HUES48 (cell line): ENCODE data around the gene BABAM2.

ENCODE experiments used
- H3K27ac ChIP-seq: one replicate; pipeline ENCODE4 v1.7.0; 2013; ENCODE audit warnings: low read depth, low read length, inconsistent platforms
- H3K27me3 ChIP-seq: 2 replicates; pipeline ENCODE4 v1.6.1; 2013; ENCODE audit warnings: mild to moderate bottlenecking, low read length; ENCODE audit not compliant: control insufficient read depth, insufficient read depth
- H3K36me3 ChIP-seq: 2 replicates; pipeline ENCODE4 v1.6.1; 2013; ENCODE audit warnings: low read length; ENCODE audit not compliant: control insufficient read depth, insufficient read depth
- H3K4me1 ChIP-seq: 2 replicates; pipeline ENCODE4 v1.6.1; 2013; ENCODE audit warnings: mild to moderate bottlenecking, low read length; ENCODE audit not compliant: control insufficient read depth, insufficient read depth
- H3K4me3 ChIP-seq: 2 replicates; pipeline ENCODE4 v1.5.1; 2013; ENCODE audit warnings: mild to moderate bottlenecking, low read depth, low read length
- H3K9ac ChIP-seq: 2 replicates; pipeline ENCODE4 v1.6.1; 2013; ENCODE audit warnings: mild to moderate bottlenecking, low read depth, low read length, moderate library complexity
- H3K9me3 ChIP-seq: 2 replicates; pipeline ENCODE4 v1.6.1; 2013; ENCODE audit warnings: low read length; ENCODE audit not compliant: control insufficient read depth, insufficient read depth

The BABAM2 gene

DNA sequence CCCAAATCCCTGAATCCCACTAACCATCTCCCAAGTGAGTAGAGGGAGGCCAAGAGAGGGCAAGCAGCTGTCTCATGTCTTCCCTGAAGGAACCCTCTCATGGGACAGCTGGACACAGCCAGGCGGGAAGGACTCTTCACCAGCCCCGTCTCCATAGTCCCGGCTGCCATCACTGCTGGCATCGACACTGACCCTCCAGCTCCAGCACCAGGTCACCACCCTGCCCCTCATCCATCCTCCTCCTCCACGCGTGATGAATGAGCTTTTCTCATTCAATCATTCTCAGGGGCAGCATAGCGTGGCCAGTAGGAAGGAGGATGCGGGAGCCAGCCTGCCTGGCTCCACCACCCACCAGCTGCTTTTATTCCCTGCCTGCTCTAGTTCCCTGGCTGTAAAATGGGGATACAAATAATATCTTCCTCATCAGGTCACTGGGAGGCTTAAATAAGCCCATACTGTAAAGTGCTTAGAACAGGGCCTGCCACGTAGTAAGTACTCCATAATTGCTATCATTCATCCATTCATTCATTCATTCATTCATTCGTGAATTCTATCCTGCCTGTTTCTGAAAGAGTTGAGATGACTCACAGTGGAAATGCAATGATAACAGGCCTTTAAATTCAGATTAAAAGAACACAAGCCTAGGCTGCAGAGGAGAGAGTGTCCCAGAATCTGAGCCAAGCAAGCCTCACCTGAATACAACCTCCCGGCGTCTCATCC lies 471.6 kb downstream of the BABAM2 start:
- H3K4me3 ChIP-seq, result no peak overlapping the region
- no peaks in the 10 kb centered on the region for H3K9me3 ChIP-seq
- no peak overlapping the region for H3K9ac ChIP-seq
- no peaks in the 10 kb centered on the region for H3K36me3 ChIP-seq
- no peaks in the 10 kb centered on the region; the same call in none of the 2 replicates for H3K4me1 ChIP-seq
- no peak overlapping the region for H3K27ac ChIP-seq
- H3K27me3 ChIP-seq, result no peaks in the 10 kb centered on the region

DNA sequence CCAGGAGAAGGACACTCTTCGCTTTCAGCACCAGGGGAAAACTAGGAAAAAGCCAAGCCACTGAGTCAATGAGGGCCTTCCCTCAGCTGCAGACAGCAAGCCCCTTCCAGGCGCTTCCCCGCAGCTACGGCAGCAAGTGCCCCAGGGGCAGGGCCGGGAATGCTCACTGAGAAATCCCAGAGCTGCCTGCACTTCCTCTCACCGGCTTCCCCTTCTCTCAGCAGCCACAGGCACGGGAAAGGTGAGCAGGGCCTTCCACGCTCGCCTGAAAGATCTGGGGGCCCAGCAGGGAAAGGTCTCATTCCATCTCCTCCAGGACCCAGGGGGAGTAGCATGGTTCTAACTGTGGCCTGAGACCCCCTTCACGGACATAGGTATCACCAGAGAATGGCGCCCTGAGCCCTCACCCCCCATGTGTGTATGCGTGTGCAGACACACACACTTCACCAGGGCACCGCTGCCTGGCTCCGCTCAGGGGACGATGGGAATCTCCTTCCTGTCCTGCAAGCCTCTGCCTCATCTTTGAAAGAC lies 472.5 kb downstream of the BABAM2 start:
- H3K4me1 ChIP-seq, result no peaks in the 10 kb centered on the region; the same call in none of the 2 replicates
- H3K27me3 ChIP-seq, result no peaks in the 10 kb centered on the region
- H3K4me3 ChIP-seq, result no peak overlapping the region
- no peaks in the 10 kb centered on the region for H3K9me3 ChIP-seq
- H3K9ac ChIP-seq, result no peak overlapping the region
- no peaks in the 10 kb centered on the region for H3K36me3 ChIP-seq
- H3K27ac ChIP-seq, result no peak overlapping the region

DNA sequence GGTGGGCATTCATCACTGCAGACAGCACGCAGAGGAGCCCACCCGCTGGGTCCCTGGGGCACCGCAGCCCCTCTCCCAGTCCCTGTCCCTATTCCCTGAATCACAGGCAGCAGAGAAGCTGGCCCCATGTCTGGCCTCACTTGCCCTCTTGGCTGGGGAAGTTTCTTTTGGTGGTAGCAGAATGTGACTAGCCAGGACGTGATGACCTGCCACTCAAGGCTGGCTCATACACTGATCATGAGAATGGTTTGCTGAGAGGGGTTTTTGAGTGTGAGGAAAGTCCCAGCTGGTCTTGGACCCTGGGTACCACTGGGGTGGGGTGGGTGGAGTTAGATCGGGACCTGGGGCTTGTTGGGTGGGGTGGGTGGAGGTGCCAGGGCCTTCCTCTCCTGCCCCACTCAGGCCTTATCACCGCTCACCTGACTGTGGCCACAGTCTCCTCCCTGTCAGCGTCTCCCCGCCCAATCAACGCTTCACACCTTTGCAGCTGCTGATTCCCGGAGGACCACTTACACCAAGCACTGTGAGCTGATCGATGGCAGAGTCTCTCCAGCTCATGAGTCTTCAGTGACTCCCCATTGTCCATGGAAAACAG lies 473.3 kb downstream of the BABAM2 start:
- Histone ChIP-seq H3K4me3 (no peak overlapping the region), H3K9ac (no peak overlapping the region), H3K27me3 (no peaks in the 10 kb centered on the region), H3K27ac (no peak overlapping the region), H3K4me1 (no peaks in the 10 kb centered on the region; the same call in none of the 2 replicates), H3K9me3 (no peaks in the 10 kb centered on the region), H3K36me3 (no peaks in the 10 kb centered on the region)

DNA sequence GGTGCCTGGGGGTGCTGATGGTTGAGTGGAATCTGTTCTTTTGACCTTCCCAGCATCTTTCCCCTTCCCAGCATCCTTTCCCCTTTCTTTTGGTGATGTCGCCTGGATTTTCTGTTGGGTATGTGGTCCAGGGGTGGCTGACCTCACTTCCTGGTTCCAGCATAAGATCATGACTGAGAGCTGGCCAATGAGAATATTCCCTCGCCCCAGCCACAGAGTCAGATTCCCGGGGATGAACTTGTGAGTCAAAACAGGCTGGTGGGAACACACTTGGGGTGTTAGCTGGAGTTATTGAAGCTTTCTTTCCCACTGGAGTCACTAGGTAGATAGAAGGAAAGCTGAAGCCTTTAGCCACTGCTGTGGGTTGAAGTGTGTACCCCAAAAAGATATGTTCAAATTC lies 474.1 kb downstream of the BABAM2 start:
- Histone ChIP-seq H3K27me3 (no peaks in the 10 kb centered on the region), H3K9ac (no peak overlapping the region), H3K36me3 (no peaks in the 10 kb centered on the region), H3K4me3 (no peak overlapping the region), H3K9me3 (no peaks in the 10 kb centered on the region), H3K4me1 (no peaks in the 10 kb centered on the region; the same call in none of the 2 replicates), H3K27ac (no peak overlapping the region)

- Histone ChIP-seq H3K27ac (no peak overlapping the region), H3K9me3 (no peaks in the 10 kb centered on the region), H3K9ac (no peak overlapping the region), H3K4me1 (no peaks in the 10 kb centered on the region; the same call in none of the 2 replicates), H3K36me3 (no peaks in the 10 kb centered on the region), H3K27me3 (no peaks in the 10 kb centered on the region), H3K4me3 (no peak overlapping the region)
Observed at GRCh38 chr2:28365158-28365557, 474.6 kb downstream of the BABAM2 start.

GRCh38 chr2:28366149-28366495 lies 475.6 kb downstream of the BABAM2 start:
- no peak overlapping the region for H3K27ac ChIP-seq
- H3K9me3 ChIP-seq, result no peaks in the 10 kb centered on the region
- H3K4me1 ChIP-seq, result no peaks in the 10 kb centered on the region; the same call in none of the 2 replicates
- no peak overlapping the region for H3K4me3 ChIP-seq
- H3K27me3 ChIP-seq, result no peaks in the 10 kb centered on the region
- H3K9ac ChIP-seq, result no peak overlapping the region
- H3K36me3 ChIP-seq, result no peaks in the 10 kb centered on the region

GRCh38 chr2:28366496-28367282 lies 476.2 kb downstream of the BABAM2 start:
- no peak overlapping the region for H3K9ac ChIP-seq
- H3K4me1 ChIP-seq, result no peaks in the 10 kb centered on the region; the same call in none of the 2 replicates
- H3K9me3 ChIP-seq, result no peaks in the 10 kb centered on the region
- H3K27me3 ChIP-seq, result no peaks in the 10 kb centered on the region
- no peak overlapping the region for H3K27ac ChIP-seq
- H3K36me3 ChIP-seq, result no peaks in the 10 kb centered on the region
- H3K4me3 ChIP-seq, result no peak overlapping the region

DNA sequence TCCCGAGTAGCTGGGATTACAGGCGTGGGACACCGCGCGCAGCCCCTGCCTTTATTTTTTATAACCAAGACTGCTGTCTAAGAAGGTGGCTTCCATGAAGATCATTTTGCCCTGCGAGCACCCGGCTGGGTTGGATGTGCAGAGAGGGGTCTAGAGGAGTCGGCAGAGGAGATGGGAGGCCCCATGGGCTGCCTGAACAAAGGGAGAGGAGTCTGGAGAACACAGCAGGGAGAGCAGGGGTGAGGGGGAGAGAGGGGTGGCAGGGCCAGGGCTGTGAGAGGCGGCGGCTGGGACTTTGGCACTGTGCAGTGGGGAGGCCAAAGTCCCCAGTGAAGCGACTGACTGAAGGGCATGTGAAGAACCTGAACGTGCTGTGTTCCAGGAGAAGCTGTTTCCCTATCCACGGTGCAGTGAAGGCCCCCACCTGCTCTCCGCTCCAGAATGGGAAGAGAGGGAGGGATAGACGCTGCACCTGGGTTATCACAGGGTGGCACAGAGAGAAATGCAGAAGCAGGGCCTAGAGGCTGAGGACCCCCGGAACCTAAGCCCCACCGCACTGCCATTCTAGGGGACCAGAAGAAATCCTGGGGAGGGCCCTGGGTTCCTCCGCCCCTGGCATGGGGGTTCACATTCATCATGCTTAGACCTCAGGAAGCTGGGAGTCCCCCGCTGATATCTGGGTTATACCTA lies 477.3 kb downstream of the BABAM2 start:
- no peaks in the 10 kb centered on the region for H3K36me3 ChIP-seq
- no peaks in the 10 kb centered on the region; the same call in none of the 2 replicates for H3K4me1 ChIP-seq
- no peak overlapping the region for H3K9ac ChIP-seq
- H3K27ac ChIP-seq, result no peak overlapping the region
- H3K4me3 ChIP-seq, result no peak overlapping the region
- no peaks in the 10 kb centered on the region for H3K27me3 ChIP-seq
- no peaks in the 10 kb centered on the region for H3K9me3 ChIP-seq

DNA sequence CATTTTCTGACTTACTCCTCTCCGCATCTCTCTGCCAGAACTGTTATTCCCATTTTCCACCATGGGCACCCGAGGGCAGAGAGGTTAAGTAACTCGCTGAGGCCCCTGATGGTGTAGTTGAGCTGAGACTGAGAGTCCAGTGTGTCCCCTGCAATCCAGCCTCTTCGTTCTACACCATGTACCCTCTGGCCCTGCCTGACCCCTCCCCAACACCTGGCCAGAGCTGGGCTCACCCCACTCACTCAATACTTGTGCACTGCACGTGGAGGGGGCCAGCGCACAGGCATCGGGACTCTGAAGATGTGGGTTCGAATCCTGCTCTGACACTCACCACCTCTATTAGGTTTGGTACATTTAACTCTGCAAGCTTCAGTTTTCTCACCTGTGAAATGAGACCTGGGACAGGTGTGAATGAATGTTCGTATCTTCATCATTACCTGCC lies 477.8 kb downstream of the BABAM2 start:
- H3K36me3 ChIP-seq, result no peaks in the 10 kb centered on the region
- H3K27ac ChIP-seq, result no peak overlapping the region
- H3K27me3 ChIP-seq, result no peaks in the 10 kb centered on the region
- no peak overlapping the region for H3K9ac ChIP-seq
- no peak overlapping the region for H3K4me3 ChIP-seq
- H3K9me3 ChIP-seq, result no peaks in the 10 kb centered on the region
- no peaks in the 10 kb centered on the region for H3K4me1 ChIP-seq

- H3K27ac ChIP-seq, result no peak overlapping the region
- H3K9ac ChIP-seq, result no peak overlapping the region
- H3K36me3 ChIP-seq, result no peaks in the 10 kb centered on the region
- no peak overlapping the region for H3K4me3 ChIP-seq
- no peaks in the 10 kb centered on the region for H3K9me3 ChIP-seq
- H3K27me3 ChIP-seq, result no peaks in the 10 kb centered on the region
- H3K4me1 ChIP-seq, result no peaks in the 10 kb centered on the region
Observed at GRCh38 chr2:28369358-28369757, 478.8 kb downstream of the BABAM2 start.
